Endothelial cell of umbilical vein (primary cell): Measurements from ENCODE around the gene SLC38A9. TPM values are rescaled to one million over a fixed set of nuclear protein-coding genes. Genes with fewer than 3 reads are reported as not detected.

Experiments
- BruUV-seq: library from RNA; stranded (reverse); fragments of 400-500 nt; replicated peaks from 2 replicates; lab custom pipeline; 2021; lab: Mats Ljungman, UMichigan
- CTCF ChIA-PET: fragments of 300-600, 350-600 bp; sonication (Branson Sonifier 250); formaldehyde crosslinking; loops from one replicate; lab custom pipeline; 2021; ENCODE audit warnings: antibody characterized with exemption, inconsistent platforms; lab: Charles Lee
- POLR2A ChIA-PET: fragments of 300-600, 350-600 bp; sonication (Branson Sonifier 250); formaldehyde crosslinking; loops from one replicate; lab custom pipeline; 2021; ENCODE audit warnings: antibody characterized with exemption, inconsistent platforms; lab: Charles Lee
- DNase-seq: peaks from one replicate; pipeline ENCODE4 v3.0.0-alpha.2; 2011; ENCODE audit warnings: low read depth, low spot score
- FAIRE-seq: peaks from 2 replicates; lab custom pipeline; 2011; peaks lifted over from hg19 to GRCh38; lab: Jason Lieb, UNC
- H2AFZ ChIP-seq: 2 replicates; pipeline ENCODE4 v1.6.0; 2012; ENCODE audit warnings: low read depth, low read length, control low read depth, inconsistent platforms
- H3K27ac ChIP-seq: 2 replicates; pipeline ENCODE4 v1.5.1; 2011; ENCODE audit warnings: low read depth, mild to moderate bottlenecking, control low read depth, low read length, moderate library complexity; ENCODE audit not compliant: insufficient read depth
- H3K27me3 ChIP-seq, 2 experiments: 2 replicates each; pipeline versions ENCODE4 v1.6.0 to v1.6.1; 2011; ENCODE audit warnings: low read length in 2 of 2, mixed read lengths in 1 of 2; ENCODE audit not compliant: control insufficient read depth in 2 of 2, insufficient read depth in 2 of 2
- H3K36me3 ChIP-seq, 2 experiments: 2 replicates in 1 of 2; 3 replicates in 1 of 2; pipeline ENCODE4 v1.5.1; 2011; ENCODE audit warnings: low read length in 2 of 2, mild to moderate bottlenecking in 1 of 2, moderate library complexity in 1 of 2; ENCODE audit not compliant: control insufficient read depth in 2 of 2, insufficient read depth in 2 of 2; ENCODE audit errors: extremely low read depth in 1 of 2
- H3K4me1 ChIP-seq: 3 replicates; pipeline ENCODE4 v1.5.1; 2011; ENCODE audit warnings: mild to moderate bottlenecking, low read length; ENCODE audit not compliant: control insufficient read depth, insufficient read depth; ENCODE audit errors: extremely low read depth
- H3K4me2 ChIP-seq: 2 replicates; pipeline ENCODE4 v1.6.1; 2011; ENCODE audit warnings: low read length, control low read depth, mixed read lengths; ENCODE audit not compliant: insufficient read depth
- H3K4me3 ChIP-seq, 3 experiments: fragments of 200-600 bp in 1 of 3; sonication (generic), shearing (Covaris generic) in 1 of 3; replicated peaks in 1 of 3; 2 replicates each; pipeline ENCODE4 v1.5.1; 2011 to 2016; ENCODE audit warnings: control low read depth in 3 of 3, low read length in 3 of 3, mild to moderate bottlenecking in 2 of 3, inconsistent platforms in 1 of 3, low read depth in 1 of 3, moderate library complexity in 1 of 3; ENCODE audit not compliant: insufficient read depth in 1 of 3
- H3K79me2 ChIP-seq: 2 replicates; pipeline ENCODE4 v1.6.0; 2012; ENCODE audit warnings: low read length, inconsistent platforms; ENCODE audit not compliant: control insufficient read depth, insufficient read depth
- H3K9ac ChIP-seq: replicated peaks from 2 replicates; pipeline ENCODE3; 2011; ENCODE audit warnings: low read length, control low read depth; ENCODE audit not compliant: insufficient read depth; ENCODE audit errors: extremely low read depth
- H3K9me1 ChIP-seq: replicated peaks from 3 replicates; pipeline ENCODE4 v1.6.0; 2011; ENCODE audit warnings: mild to moderate bottlenecking, low read length; ENCODE audit not compliant: control insufficient read depth, insufficient read depth; ENCODE audit errors: extremely low read depth
- H3K9me3 ChIP-seq: replicated peaks from 2 replicates; pipeline ENCODE4 v1.5.1; 2012; ENCODE audit warnings: low read length, inconsistent platforms; ENCODE audit not compliant: control insufficient read depth, insufficient read depth
- H4K20me1 ChIP-seq: replicated peaks from 2 replicates; pipeline ENCODE3; 2011; ENCODE audit warnings: mild to moderate bottlenecking, low read length; ENCODE audit not compliant: control insufficient read depth, insufficient read depth; ENCODE audit errors: extremely low read depth
- CTCF ChIP-seq, 2 donors: IDR thresholded peaks; 1 replicate in 1 of 2; 2 replicates in 1 of 2; pipeline ENCODE4 v1.5.1; 2011; ENCODE audit warnings: low read length in 2 of 2, mild to moderate bottlenecking in 2 of 2, moderate library complexity in 2 of 2, control low read depth in 1 of 2, inconsistent platforms in 1 of 2, low read depth in 1 of 2; ENCODE audit not compliant: insufficient read depth in 1 of 2; ENCODE audit errors: extremely low read depth in 1 of 2
- EZH2 ChIP-seq: IDR thresholded peaks from 2 replicates; pipeline ENCODE4 v1.6.1; 2012; ENCODE audit warnings: borderline replicate concordance, low read depth, mild to moderate bottlenecking, moderate library complexity, low read length, inconsistent platforms; ENCODE audit not compliant: severe bottlenecking
- FOS ChIP-seq: IDR thresholded peaks from 2 replicates; pipeline ENCODE4 v1.6.1; 2011; ENCODE audit warnings: mild to moderate bottlenecking, low read length, moderate library complexity, borderline replicate concordance; ENCODE audit not compliant: insufficient read depth
- GATA2 ChIP-seq: IDR thresholded peaks from 2 replicates; pipeline ENCODE4 v1.7.0; 2011; ENCODE audit warnings: low read depth, mild to moderate bottlenecking, moderate library complexity, mixed read lengths, low read length; ENCODE audit not compliant: insufficient read length, insufficient read depth
- JUN ChIP-seq: IDR thresholded peaks from 2 replicates; pipeline ENCODE4 v1.6.1; 2011; ENCODE audit warnings: borderline replicate concordance, low read depth; ENCODE audit not compliant: insufficient read length, insufficient read depth
- MAX ChIP-seq: IDR thresholded peaks from 2 replicates; pipeline ENCODE4 v1.6.1; 2011; ENCODE audit not compliant: insufficient read depth, insufficient read length
- MYC ChIP-seq: IDR thresholded peaks from one replicate; pipeline ENCODE4 v1.6.1; 2011; ENCODE audit warnings: mild to moderate bottlenecking, low read depth, low read length
- POLR2A ChIP-seq: IDR thresholded peaks from 2 replicates; pipeline ENCODE4 v1.6.1; 2012; ENCODE audit warnings: low read depth, mild to moderate bottlenecking, control low read depth, low read length
- POLR2AphosphoS5 ChIP-seq: IDR thresholded peaks from 2 replicates; pipeline ENCODE4 v1.6.1; 2012; ENCODE audit warnings: low read depth, mild to moderate bottlenecking, control low read depth, low read length, moderate library complexity; ENCODE audit not compliant: insufficient read depth
- dilution Hi-C: fragments of 300-500 bp; cut with MboI; formaldehyde crosslinking; loops from one replicate; pipeline ENCODE4 v1.15.0; 2019; ENCODE audit warnings: low sequenced_read_pairs; ENCODE audit not compliant: extremely low pct_ligation_motif_present
- intact Hi-C: fragments of 100-400 bp; cut with micrococcal nuclease; formaldehyde crosslinking; loops from one replicate; pipeline ENCODE4 v1.10.0; 2022
- polyA plus RNA-seq, 4 experiments: library from polyadenylated mRNA; depleted of rRNA in 3 of 4; stranded (reverse) in 3 of 4; unstranded in 1 of 4; fragments of >200 nt; gene quantifications; 2 replicates each; pipeline versions ENCODE4 v1.2.1 to v1.2.3, GENCODE V29; 2011 to 2012; ENCODE audit warnings: missing spikeins in 1 of 4
- total RNA-seq: library from RNA; stranded (reverse); gene quantifications from 2 replicates; pipeline ENCODE4 v1.2.3, GENCODE V29; 2021

SLC38A9 gene
- total and polyA plus RNA-seq, 2 donors (not counting 3 experiments of a cell fraction or from before 2014, with no cell fraction given), result 14.1 to 24.9 TPM

- FAIRE-seq (no peak), DNase-seq (no peak)
- no peaks in the 10 kb centered on the region for H3K79me2 ChIP-seq
- no peaks in the 10 kb centered on the region for H3K9me3 ChIP-seq
- no TSS peak for BruUV-seq
- ChIA-PET CTCF (interaction anchor here (1.1 kb wide), 1 partner anchor 9 kb away, joined by 4 read pairs; no protein-coding TSS in a partner anchor), POLR2A (no interaction called here)
- no peak overlapping the region for H2AFZ ChIP-seq
- intact Hi-C loops, result no loop called here
- no peak overlapping the region for H3K4me2 ChIP-seq
- dilution Hi-C loops, result no loop called here
- H3K4me1 ChIP-seq, result no peaks in the 10 kb centered on the region
- TF ChIP-seq EZH2 (no peak), CTCF (IDR thresholded peaks at IDR 0.05; ENCODE audit: extremely low read depth in 1 of 2, insufficient read depth in 1 of 2, low read depth in 1 of 2, low read length in 2 of 2) (no peak), POLR2AphosphoS5 (no peak), MYC (no peak)
- no peaks in the 10 kb centered on the region for H3K36me3 ChIP-seq
- no peak overlapping the region for H3K27ac ChIP-seq
- no peaks in the 10 kb centered on the region for H3K27me3 ChIP-seq
- H3K9me1 ChIP-seq, result no peaks in the 10 kb centered on the region
- no peaks in the 10 kb centered on the region for H4K20me1 ChIP-seq
- H3K9ac ChIP-seq, result no peak overlapping the region
- no peak overlapping the region for H3K4me3 ChIP-seq
Measured at GRCh38 chr5:55626790-55627189, 85.3 kb downstream of the SLC38A9 start.

GRCh38 chr5:55625913-55626312 is 86.2 kb downstream of the SLC38A9 start:
- no peak overlapping the region for H2AFZ ChIP-seq
- ChIA-PET CTCF (no interaction called here), POLR2A (no interaction called here)
- H3K27ac ChIP-seq, result no peak overlapping the region
- BruUV-seq, result no TSS peak
- dilution Hi-C loops (no loop called here), intact Hi-C loops (no loop called here)
- no peak overlapping the region for H3K4me2 ChIP-seq
- no peaks in the 10 kb centered on the region for H3K27me3 ChIP-seq
- FAIRE-seq (no peak), DNase-seq (no peak)
- no peak for TF ChIP-seq CTCF (IDR thresholded peaks at IDR 0.05; ENCODE audit: extremely low read depth in 1 of 2, insufficient read depth in 1 of 2, low read depth in 1 of 2, low read length in 2 of 2)
- no peak for TF ChIP-seq EZH2
- no peak for TF ChIP-seq FOS
- TF ChIP-seq GATA2, result no peak
- TF ChIP-seq MYC, result no peak
- no peak for TF ChIP-seq POLR2A
- no peak for TF ChIP-seq JUN
- TF ChIP-seq POLR2AphosphoS5, result no peak
- TF ChIP-seq MAX, result no peak
- H3K9me3 ChIP-seq, result no peaks in the 10 kb centered on the region
- no peaks in the 10 kb centered on the region for H4K20me1 ChIP-seq
- no peak overlapping the region for H3K9ac ChIP-seq
- H3K79me2 ChIP-seq, result no peaks in the 10 kb centered on the region
- H3K9me1 ChIP-seq, result no peaks in the 10 kb centered on the region
- no peaks in the 10 kb centered on the region for H3K36me3 ChIP-seq
- H3K4me1 ChIP-seq, result no peaks in the 10 kb centered on the region
- H3K4me3 ChIP-seq, result no peak overlapping the region
